ENCODE measurements around the gene SULT1A4.
"Not testable (repeated sequence)": the region's sequence is repeated elsewhere in the genome, so short reads cannot be mapped to it uniquely, and the experiment has no call there.

DNA sequence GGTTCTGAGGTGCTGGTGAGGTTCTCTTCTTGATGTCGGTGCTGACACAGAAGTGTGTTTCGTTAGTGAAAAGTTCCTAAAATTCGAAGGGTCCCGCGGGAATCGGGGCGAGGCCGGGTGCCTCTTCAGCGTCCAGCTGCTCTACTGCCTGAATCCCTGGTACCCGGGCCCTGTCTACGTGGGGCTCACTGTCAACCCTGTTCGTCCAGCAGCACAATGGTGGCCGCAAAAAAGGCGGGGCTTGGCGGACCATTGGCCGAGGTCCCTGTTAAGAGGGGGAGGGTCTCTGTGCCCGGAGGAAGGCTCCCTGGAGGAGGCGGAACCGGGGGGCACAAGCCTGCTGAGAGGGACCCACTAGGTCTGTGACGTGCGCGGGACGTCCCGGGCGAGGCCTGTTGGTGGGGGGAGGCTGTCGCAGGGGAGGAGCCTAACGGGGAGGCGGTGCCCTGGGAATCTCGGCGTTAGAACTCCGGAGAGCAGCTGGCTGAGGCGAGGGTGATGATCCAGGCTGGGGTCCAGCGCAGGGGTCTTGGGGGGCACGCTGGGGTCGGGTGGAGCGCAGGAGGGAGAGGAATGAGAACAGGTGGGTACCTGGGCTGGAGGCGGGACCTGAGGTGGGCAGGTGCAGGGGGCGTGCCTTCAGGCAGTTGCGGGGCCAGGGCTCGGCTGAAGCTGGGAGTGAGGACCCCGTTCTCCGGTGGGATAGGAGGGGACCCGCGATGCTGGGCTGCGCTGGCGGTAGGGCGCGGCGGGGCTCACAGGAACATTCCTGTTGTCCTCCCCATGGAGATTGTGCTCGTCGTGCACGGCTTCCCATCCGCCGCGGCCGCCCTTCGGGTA is 6.5 kb downstream of the SULT1A4 start:
- TF ChIP-seq, protein P1, sequence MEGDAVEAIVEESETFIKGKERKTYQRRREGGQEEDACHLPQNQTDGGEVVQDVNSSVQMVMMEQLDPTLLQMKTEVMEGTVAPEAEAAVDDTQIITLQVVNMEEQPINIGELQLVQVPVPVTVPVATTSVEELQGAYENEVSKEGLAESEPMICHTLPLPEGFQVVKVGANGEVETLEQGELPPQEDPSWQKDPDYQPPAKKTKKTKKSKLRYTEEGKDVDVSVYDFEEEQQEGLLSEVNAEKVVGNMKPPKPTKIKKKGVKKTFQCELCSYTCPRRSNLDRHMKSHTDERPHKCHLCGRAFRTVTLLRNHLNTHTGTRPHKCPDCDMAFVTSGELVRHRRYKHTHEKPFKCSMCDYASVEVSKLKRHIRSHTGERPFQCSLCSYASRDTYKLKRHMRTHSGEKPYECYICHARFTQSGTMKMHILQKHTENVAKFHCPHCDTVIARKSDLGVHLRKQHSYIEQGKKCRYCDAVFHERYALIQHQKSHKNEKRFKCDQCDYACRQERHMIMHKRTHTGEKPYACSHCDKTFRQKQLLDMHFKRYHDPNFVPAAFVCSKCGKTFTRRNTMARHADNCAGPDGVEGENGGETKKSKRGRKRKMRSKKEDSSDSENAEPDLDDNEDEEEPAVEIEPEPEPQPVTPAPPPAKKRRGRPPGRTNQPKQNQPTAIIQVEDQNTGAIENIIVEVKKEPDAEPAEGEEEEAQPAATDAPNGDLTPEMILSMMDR (conservative IDR thresholded peaks at IDR 0.05; ENCODE audit: low read depth, low read length), result not testable (repeated sequence)
- TF ChIP-seq CEBPB (IDR thresholded peaks at IDR 0.05; ENCODE audit: low read depth, low read length); POLR2A (IDR thresholded peaks at IDR 0.05; ENCODE audit: low read depth, low read length); RFX5 (IDR thresholded peaks at IDR 0.05; ENCODE audit: low read depth, low read length); BHLHE40 (IDR thresholded peaks at IDR 0.05; ENCODE audit: low read depth, low read length); SMC3 (IDR thresholded peaks at IDR 0.05; ENCODE audit: low read depth, low read length); RAD21 (IDR thresholded peaks at IDR 0.05; ENCODE audit: low read length); RCOR1 (IDR thresholded peaks at IDR 0.05; ENCODE audit: insufficient replicate concordance, low read length); MAZ (IDR thresholded peaks at IDR 0.05; ENCODE audit: borderline replicate concordance, low read depth, low read length); MXI1 (IDR thresholded peaks at IDR 0.05; ENCODE audit: borderline replicate concordance, low read depth, low read length); MAFK (IDR thresholded peaks at IDR 0.05; ENCODE audit: low read depth, low read length): not testable (repeated sequence)
- TF ChIP-seq, protein P2, sequence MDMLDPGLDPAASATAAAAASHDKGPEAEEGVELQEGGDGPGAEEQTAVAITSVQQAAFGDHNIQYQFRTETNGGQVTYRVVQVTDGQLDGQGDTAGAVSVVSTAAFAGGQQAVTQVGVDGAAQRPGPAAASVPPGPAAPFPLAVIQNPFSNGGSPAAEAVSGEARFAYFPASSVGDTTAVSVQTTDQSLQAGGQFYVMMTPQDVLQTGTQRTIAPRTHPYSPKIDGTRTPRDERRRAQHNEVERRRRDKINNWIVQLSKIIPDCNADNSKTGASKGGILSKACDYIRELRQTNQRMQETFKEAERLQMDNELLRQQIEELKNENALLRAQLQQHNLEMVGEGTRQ (IDR thresholded peaks at IDR 0.05; ENCODE audit: low read depth, low read length), result not testable (repeated sequence)
